GM23338 (cell line): ENCODE results near the gene MCC.

Experiments
- CREB1 ChIP-seq: fragments of 250-450 bp; sonication (Bioruptor Pico); IDR thresholded peaks from 2 replicates; pipeline ENCODE4 v1.5.0; 2020; ENCODE audit warnings: low read depth, mild to moderate bottlenecking, moderate library complexity
- EZH2 ChIP-seq: fragments of 200-600 bp; sonication (generic); IDR thresholded peaks from one replicate; pipeline ENCODE4 v1.8.0; 2017; ENCODE audit warnings: antibody characterized with exemption, mild to moderate bottlenecking, low read depth; ENCODE audit not compliant: unreplicated experiment
- EZH2phosphoT487 ChIP-seq: fragments of 200-600 bp; sonication (generic); IDR thresholded peaks from one replicate; pipeline ENCODE4 v1.8.1; 2018; ENCODE audit warnings: antibody characterized with exemption; ENCODE audit not compliant: unreplicated experiment
- JUNB ChIP-seq: IDR thresholded peaks from one replicate; pipeline ENCODE4 v1.6.1; 2016; ENCODE audit warnings: antibody characterized with exemption; ENCODE audit not compliant: unreplicated experiment
- POLR2AphosphoS5 ChIP-seq: IDR thresholded peaks from 2 replicates; pipeline ENCODE4 v1.6.1; 2016; ENCODE audit warnings: antibody characterized with exemption, low read depth
- ZNF114 ChIP-seq: fragments of 250-450 bp; sonication (Bioruptor Pico); IDR thresholded peaks from 2 replicates; pipeline ENCODE4 v1.5.0; 2020; ENCODE audit warnings: mild to moderate bottlenecking, moderate library complexity
- TF ChIP-seq, protein P1 (sequence below), 2 experiments: fragments of 200-600 bp in 1 of 2; sonication (generic) in 1 of 2; conservative IDR thresholded peaks; 2 replicates each; pipeline versions ENCODE4 v1.5.1 to v1.6.1; 2016 to 2017; ENCODE audit warnings: antibody characterized with exemption in 2 of 2, low read depth in 2 of 2, mild to moderate bottlenecking in 2 of 2, moderate library complexity in 1 of 2
- TF ChIP-seq, protein P2 (sequence below): IDR thresholded peaks from 2 replicates; pipeline ENCODE4 v1.6.1; 2016; ENCODE audit warnings: antibody characterized with exemption
- TF ChIP-seq, protein P3 (sequence below): IDR thresholded peaks from one replicate; pipeline ENCODE4 v1.6.1; 2018; ENCODE audit warnings: antibody characterized with exemption; ENCODE audit not compliant: unreplicated experiment

DNA sequence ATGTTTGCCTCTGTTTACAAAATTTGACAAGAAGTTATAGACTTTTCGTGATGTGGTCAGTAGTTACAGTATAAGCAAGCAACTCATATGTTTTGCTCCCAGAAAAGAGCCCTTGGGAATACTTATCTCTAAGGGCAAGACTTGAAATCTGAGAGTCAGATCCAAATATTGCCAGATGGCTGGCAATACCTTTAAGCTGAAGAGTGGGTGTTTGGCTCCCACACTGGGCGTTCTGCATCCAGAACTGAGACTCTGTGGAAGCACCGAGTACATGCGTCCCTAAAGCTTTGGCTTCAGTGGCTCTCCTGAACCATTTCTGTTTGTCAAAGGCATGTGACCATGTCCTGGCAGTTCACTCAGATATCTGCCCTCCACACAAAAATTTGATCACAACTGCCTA lies 317.5 kb downstream of the MCC start:
- TF ChIP-seq, protein P1, sequence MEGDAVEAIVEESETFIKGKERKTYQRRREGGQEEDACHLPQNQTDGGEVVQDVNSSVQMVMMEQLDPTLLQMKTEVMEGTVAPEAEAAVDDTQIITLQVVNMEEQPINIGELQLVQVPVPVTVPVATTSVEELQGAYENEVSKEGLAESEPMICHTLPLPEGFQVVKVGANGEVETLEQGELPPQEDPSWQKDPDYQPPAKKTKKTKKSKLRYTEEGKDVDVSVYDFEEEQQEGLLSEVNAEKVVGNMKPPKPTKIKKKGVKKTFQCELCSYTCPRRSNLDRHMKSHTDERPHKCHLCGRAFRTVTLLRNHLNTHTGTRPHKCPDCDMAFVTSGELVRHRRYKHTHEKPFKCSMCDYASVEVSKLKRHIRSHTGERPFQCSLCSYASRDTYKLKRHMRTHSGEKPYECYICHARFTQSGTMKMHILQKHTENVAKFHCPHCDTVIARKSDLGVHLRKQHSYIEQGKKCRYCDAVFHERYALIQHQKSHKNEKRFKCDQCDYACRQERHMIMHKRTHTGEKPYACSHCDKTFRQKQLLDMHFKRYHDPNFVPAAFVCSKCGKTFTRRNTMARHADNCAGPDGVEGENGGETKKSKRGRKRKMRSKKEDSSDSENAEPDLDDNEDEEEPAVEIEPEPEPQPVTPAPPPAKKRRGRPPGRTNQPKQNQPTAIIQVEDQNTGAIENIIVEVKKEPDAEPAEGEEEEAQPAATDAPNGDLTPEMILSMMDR (conservative IDR thresholded peaks at IDR 0.05; ENCODE audit: low read depth in 2 of 2): no peak
- TF ChIP-seq CREB1 (no peak), POLR2AphosphoS5 (no peak), JUNB (no peak), EZH2 (no peak), EZH2phosphoT487 (no peak), ZNF114 (CRISPR knock-in tag) (no peak)
- TF ChIP-seq, protein P2, sequence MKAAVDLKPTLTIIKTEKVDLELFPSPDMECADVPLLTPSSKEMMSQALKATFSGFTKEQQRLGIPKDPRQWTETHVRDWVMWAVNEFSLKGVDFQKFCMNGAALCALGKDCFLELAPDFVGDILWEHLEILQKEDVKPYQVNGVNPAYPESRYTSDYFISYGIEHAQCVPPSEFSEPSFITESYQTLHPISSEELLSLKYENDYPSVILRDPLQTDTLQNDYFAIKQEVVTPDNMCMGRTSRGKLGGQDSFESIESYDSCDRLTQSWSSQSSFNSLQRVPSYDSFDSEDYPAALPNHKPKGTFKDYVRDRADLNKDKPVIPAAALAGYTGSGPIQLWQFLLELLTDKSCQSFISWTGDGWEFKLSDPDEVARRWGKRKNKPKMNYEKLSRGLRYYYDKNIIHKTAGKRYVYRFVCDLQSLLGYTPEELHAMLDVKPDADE: no peak
- TF ChIP-seq, protein P3, sequence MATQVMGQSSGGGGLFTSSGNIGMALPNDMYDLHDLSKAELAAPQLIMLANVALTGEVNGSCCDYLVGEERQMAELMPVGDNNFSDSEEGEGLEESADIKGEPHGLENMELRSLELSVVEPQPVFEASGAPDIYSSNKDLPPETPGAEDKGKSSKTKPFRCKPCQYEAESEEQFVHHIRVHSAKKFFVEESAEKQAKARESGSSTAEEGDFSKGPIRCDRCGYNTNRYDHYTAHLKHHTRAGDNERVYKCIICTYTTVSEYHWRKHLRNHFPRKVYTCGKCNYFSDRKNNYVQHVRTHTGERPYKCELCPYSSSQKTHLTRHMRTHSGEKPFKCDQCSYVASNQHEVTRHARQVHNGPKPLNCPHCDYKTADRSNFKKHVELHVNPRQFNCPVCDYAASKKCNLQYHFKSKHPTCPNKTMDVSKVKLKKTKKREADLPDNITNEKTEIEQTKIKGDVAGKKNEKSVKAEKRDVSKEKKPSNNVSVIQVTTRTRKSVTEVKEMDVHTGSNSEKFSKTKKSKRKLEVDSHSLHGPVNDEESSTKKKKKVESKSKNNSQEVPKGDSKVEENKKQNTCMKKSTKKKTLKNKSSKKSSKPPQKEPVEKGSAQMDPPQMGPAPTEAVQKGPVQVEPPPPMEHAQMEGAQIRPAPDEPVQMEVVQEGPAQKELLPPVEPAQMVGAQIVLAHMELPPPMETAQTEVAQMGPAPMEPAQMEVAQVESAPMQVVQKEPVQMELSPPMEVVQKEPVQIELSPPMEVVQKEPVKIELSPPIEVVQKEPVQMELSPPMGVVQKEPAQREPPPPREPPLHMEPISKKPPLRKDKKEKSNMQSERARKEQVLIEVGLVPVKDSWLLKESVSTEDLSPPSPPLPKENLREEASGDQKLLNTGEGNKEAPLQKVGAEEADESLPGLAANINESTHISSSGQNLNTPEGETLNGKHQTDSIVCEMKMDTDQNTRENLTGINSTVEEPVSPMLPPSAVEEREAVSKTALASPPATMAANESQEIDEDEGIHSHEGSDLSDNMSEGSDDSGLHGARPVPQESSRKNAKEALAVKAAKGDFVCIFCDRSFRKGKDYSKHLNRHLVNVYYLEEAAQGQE: no peak
